Middle frontal gyrus (tissue), 1 donor: Measurements from ENCODE around the gene LMAN2L.

Experiments used
- DNase-seq: peaks from one replicate; pipeline ENCODE4 v3.0.0-alpha.2; 2015; ENCODE audit warnings: low spot score; ENCODE audit errors: extremely low spot score

Gene LMAN2L

DNA sequence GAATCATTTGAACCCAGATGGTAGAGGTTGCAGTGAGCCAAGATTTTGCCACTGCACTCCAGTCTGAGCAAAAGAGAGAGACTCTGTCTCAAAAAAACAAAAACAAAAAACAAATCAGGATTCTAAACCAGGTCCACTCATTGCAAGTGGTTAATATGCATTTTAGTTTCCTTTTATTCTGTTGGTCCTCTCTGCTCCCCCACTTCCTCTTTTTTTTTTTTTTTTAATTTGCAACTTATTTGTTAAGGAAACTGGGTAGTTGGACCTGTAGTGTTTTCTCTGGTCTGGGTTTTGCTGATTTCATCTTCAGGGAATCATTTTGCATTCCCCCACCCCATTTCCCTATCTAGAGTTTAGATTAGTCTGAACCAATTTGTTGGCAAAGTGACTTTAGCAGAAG is 83.3 kb downstream of the LMAN2L start:
- DNase-seq: no peak
